Activated CD4-positive, CD25-positive, alpha-beta regulatory T cell treated with anti-CD3 and anti-CD28 coated beads, Interleukin-2, amount 50 U/mL, for 72 hours (primary cell): ENCODE results near the gene IGFN1.
A peak's percentile ranks its signal among the peaks of the same experiment; 100 is the strongest.
"Not testable (repeated sequence)": the region's sequence is repeated elsewhere in the genome, so short reads cannot be mapped to it uniquely, and the experiment has no call there.

ENCODE experiments used
- DNase-seq: peaks from one replicate; pipeline ENCODE4 v3.0.0; 2021

IGFN1 gene

DNA sequence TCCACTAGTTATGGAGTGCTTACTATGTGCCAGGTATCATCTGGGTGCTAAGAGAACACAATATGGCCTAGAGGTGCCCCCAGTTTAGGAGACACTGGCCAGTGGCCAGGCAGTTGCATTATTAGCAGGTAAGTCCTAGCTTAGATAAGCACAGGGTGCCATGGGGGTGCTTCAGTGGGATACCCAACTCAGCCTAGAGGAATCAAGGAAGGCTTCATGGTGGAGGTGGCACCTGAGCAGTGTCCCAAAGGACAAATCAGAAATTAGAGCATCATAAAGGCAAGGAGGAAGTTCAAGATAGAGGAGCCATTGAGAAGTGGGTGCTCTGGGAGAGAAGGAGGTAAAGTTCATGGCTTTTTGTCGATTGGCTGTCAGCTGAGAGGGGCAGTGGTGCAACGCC lies 60.8 kb downstream of the IGFN1 start:
- no peak for DNase-seq

DNA sequence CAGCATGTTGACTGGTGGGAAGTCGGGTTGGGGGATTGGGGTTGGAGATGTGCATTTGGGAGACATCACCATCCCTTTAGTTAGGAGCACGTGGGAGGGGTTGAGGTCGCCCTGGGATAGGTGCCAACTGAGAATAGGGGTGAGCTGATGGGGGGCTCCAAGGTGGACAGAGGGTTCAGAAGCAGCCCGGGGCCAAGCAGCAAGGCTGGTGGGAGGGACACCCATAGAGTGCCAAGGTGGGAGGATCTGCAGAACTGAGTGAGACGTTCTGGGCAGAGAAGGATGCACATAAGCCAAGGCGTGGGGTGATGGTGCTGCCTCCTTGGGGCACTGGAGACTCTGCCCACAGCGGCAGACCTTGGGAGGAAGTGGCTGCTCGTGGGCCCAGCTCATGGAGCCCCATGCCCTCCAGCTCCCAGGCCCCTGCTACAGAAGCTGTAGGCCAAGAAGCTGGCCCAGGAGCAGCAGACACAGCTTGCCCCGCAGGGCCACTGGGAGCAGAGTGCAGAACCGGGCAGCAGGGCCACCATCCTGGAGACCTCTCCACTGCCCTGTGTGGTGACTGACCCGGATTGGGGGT lies 61.3 kb downstream of the IGFN1 start:
- DNase-seq, result no peak

DNA sequence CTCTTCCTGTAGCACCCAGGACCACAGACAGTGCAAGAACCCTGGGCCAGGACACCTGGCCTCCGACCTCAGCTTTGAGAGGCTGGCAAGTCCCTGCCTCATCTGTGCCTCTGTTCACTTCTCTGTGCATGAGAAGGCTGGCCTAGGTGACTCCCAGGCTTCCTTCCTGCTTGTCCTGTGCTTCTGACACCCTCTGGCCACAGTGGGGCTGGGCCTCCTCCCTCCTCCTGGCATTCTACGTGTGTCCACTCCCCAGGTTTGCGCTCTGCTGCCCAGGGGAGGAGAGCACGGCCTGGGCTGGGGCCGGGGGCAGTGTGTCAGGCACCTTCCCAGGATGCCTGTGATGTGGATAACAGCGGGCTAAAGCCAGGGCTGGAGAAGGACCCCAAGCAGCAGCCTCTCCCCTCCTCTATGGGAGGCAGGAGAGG lies 62.3 kb downstream of the IGFN1 start:
- no peak for DNase-seq

DNA sequence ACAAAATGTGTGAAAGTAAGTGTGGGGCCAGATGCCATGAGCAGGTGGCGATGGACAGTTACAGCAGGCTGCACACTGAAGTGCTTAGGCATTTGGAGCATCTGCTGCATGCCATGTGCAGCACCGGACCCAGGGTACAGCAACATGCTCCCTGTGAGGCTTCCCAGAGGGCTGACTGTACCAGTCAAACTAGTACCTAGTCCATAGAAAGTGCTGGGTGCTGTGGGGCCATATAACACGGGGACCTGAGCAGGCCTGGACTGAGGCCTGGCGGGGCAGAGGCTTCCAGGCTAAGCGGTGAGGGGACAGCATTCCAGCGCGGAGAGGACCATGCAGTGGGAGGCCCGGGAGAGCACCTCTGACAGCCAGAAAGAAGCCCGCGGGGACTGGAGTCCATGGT lies 62.8 kb downstream of the IGFN1 start:
- no peak for DNase-seq

DNA sequence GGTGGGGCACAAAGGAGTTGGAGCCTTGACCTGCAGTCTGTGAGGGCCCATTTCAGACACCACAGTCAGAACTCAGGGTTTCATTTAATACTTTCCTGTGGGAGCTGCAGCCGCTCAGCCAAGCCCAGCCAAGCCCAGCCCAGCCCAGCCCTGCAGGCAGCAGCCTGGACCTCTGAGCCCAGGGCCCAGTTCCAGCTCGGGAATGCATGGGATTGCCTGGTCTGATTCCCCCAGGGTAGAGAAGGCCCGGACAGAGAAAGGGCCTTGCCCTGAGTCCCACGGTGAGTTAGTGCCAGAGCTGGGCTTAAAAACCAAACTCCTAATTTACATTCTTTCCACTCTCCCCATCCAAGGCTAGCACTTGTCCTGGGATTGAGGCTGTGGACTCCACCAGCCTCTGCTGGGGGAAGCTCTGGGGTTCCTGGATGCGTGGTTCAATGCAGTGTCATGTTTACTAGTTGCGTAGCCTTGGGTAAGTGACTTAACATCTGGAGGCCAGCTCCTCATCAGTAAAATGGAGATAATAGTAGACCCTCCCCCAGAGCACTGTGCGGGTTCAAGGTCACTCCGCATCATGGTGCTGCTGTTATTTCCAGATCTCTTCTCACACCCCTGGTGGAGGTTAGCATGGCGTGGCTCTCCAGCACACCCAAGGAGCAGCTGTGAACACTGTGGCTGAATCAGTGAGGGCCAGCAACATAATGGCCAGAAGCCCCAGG lies 63.4 kb downstream of the IGFN1 start:
- DNase-seq, result no peak

DNA sequence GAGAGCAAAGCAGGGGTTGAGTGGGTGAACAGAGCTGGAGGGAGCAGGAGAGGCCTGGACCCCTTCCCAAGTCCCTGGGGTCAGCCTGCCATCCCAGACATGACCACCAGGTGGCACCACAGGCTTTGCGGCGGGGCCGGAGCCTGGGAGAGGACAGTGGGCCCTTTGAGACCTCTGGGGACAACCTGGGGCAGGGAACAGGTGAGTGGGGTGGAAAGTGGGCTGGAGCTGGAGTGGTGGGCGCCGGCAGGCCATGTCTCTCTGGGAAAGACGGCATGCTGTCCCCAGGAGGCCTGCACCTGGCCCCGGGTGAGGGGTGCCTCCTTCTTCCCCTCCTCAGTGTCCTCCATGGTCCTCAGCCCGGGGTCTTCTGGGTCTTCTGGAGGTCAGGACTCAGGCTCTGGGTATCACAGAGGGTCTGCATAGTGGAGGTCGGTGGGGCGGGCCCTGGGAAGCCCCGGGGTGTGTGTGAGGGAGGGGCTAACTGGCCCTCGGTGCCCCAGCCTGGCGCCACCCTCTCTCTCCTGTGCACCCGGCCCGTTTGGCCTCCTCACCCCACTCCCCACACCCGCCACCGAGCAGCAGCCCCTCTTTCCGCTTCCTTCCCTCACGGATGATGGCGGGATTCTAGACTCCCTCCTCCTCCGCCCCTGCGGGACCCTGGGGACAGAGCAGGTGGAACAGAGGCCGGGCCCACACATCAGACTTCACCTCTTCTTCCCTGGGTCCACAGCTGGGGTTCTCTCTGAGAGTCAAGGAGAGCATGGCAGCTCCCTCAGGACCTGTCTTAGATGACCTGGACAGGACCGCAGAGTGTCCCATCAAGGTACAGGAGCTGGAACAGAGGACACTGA lies 64.2 kb downstream of the IGFN1 start:
- peak; percentile 79 for DNase-seq

DNA sequence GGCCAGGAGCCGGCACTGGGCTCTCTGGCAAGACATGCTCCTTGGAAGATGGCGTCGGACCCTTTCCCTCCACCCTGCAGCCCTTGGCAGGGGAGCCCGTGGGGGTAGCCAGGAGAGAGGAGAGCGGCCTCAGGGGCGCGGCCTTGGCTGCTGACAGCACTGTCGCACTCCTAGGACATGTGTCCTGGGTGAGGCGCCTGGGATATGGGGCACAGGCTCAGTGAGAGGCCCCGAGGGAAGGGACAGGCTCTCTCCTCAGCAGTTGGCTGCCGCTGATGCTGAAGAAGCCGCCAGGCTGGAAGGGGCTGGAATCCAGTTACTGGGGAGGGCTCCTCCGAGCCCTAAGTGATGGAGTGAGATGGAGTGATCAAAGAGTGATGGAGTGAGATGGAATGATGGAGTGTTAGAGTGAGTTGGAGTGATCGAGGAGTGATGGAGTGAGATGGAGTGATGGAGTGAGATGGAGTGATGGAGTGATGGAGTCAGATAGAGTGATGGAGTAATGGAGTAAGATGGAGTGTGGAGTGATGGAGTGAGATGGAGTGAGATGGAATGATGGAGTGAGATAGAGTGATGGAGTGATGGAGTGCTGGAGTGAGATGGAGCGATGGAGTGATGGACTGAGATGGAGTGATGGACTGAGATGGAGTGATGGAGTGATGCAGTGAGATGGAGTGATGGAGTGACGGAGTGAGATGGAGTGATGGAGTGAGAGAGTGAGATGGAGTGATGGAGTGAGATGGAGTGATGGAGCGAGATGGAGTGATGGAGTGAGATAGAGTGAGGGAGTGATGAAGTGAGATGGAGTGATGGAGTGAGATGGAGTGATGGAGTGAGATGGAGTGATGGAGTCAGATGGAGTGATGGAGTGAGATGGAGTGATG lies 65.1 kb downstream of the IGFN1 start:
- no peak for DNase-seq

DNA sequence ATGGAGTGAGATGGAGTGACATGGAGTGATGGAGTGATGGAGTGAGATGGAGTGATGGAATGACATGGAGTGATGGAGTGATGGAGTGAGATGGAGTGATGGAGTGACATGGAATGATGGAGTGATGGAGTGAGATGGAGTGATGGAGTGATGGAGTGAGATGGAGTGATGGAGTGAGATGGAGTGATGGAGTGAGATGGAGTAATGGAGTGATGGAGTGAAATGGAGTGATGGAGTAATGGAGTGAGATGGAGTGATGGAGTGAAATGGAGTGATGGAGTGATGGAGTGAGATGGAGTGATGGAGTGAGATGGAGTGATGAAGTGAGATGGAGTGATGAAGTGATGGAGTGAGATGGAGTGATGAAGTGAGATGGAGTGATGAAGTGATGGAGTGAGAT lies 67.5 kb downstream of the IGFN1 start:
- DNase-seq, result not testable (repeated sequence)

DNA sequence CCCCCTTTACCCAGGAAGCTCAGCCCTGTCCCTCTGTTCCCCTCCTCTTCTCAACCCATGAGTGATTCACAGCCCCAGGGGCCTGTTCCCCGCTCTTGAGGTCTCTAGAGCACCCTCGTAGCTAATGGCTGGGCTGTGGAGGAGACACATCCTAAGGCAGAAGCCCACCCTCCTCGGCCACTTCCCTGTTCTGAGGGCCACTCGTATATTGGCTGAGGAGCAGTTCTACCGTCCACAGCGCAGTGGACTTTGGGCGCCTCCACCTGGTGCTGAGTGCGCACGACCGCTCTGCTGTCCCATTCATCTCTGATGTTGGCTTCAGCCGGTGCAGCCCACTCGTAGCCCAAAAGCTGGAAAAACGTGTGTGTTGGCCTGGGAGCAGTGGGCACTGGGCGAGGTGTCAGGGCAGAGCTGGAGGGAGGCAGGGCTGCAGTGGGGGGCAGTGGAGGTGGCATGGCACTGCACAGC lies 68.2 kb downstream of the IGFN1 start:
- no peak for DNase-seq

DNA sequence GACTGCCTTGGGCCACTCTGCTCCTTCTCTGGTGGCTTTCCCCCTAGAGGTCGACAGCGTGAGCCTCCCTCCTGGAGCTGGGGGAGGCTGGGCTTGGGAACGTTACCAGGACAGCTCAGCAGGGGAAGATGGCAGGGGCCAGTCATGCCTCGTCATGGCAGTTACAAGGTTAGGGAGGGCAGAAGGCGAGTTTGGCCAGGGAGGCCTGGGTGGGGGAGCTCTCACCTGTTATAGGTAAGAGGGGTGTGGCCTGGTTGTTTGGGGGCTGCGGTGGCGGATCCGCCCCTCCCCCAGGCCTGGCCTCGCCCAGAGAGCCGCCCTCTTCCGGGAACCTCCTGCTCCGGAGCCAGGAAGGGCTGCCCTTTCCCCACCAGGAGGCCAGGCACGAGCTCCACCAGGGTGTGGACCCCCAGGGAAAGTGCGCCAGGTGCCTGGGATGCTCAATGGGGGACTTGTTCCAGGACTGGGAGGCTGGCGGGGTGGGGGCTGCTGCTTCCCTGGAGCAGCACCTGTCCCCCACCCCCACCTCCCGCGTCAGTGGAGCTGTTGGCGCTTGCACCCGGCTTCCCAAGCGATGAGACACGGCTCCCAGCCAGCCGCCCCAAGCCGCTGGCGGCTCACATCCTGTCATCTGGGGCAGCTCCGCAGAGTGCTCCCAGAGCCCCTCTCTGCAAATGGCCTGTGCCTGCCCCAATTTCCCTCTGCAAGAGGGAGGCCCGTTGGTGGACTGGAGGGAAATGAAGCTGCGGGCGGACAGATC lies 69.0 kb downstream of the IGFN1 start:
- DNase-seq, result no peak

DNA sequence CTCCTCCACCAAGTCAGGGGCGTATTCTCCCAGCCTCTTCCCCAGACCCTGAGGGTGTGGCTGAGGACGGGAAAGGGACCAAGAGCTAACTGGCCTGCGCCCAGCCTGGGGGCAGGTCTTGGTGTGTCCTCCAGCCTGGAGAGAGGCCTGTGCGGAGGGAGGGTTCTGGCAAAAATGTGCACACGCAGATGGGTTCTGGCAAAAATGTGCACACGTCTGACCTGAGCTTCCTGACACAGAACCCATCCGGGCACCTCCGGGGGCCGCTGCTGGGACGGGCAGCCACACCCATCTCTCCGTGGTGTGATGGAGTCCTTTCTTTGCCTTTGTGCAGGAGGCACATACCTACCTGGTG lies 69.6 kb downstream of the IGFN1 start:
- no peak for DNase-seq

DNA sequence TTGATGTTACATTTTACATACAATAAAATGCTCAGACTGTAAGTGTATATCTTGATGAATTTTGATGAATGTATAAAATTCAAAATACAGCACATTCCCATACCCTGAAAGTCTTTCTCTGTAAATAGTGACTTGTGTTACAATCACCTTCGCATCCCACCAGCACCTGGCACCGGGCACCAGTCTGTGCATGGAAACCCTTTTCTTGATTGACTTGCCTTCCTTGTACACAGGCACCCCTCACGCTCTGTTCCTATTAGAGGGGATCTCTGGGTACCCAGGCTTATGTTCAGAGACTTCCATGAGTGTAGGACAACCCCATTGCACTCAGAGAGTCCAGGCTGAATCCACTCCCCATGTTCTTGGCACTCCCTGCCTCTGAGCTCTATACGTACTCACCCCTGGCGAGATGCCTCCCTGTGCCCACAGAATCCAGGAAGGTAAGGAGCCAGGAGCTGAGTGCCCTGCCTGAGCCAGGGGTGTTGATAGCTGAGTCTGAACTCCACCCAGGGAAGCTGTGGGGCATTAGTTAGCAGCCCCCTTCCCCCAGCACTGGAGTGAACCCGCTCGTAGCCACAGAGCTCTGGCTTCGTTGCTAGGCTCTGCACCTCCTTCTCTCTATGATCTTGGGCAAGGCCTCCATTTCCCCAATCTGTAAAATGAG lies 70.2 kb downstream of the IGFN1 start:
- DNase-seq, result no peak

DNA sequence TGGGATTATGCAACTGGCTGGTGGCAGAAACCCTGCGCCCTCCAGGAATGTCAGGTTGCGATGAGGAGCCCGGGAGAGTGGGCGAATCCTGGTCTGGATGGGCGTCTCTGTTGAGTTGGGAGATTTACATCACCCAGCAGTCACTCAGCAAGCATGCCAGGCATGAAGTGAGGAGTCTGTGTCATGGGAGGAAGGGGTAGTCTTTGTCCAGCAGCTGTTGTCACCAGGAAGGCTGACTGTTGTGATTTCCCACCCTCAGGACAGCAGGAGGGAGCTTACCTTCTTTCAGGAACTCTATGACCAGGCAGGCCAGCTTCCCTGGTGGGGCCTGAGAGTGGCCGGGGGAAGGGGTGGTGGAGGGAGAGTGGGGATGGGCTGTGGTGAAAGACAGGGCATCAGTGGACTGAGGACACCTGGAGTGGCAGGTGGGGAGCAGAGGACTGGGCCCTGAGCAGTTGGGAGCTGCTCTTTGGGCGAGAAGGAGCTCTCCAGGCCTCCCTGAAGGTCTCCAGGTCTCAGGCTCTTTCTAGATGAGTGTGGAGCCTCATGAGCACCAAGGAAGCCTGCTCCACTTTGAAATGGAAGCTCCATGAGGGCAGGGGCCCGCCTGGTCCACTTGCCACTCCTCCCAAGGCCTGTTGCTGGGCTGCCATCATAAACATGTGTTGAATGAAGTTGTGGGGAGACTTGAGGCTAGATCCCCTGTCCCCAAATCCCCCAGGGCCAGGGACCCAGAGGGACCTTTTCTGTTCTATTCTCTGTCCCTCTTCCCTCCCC lies 71.3 kb downstream of the IGFN1 start:
- no peak for DNase-seq

DNA sequence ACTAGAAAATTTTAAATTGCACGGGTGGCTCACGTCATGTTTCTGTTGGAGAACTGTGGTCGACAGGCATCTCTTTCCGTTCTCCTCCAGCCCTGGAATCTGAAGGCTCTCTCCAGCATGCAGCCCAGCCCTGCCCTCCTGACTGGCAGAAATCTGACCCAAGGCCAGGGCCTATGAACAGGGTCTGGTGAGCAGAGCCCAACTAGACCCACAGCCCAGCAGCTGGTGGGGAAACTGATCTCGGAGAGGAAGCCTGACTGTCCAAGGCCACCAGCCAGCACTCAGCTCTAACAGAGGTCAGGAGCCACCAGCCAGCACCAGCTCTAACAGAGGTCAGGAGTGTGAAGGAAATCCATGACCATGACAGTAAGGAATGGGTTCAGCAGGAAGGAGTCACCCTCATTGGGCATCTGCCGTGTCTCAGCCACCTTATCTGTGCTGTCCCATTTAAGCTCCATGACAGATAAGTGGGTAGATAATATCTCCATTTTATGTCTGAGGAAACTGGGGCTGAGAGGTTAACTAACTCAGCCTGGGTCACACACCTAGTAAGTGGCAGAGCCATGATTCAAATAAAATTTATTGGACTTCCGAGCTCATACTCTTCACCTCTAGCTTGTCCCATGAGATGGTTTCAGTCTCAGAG lies 72.5 kb downstream of the IGFN1 start:
- DNase-seq, result no peak

DNA sequence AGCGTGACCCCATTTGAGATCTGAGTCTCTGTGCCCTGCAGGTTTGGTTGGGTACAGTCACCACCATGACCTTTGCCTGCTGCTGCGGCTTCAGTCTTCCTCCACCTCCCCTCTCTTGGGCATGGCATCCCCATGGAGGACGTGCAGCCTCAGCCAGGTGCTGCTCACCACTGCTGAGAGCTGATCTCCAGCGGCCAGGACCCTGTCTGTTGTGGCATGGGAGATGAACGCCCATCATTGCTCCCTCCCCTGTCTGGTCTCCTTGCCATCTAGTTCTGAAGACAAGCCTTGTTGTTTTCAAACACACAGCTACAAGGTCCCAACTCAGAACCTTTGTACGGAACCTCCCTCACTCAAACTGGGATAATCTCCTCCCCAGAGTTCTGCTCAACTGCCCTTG lies 73.4 kb downstream of the IGFN1 start:
- DNase-seq, result no peak

DNA sequence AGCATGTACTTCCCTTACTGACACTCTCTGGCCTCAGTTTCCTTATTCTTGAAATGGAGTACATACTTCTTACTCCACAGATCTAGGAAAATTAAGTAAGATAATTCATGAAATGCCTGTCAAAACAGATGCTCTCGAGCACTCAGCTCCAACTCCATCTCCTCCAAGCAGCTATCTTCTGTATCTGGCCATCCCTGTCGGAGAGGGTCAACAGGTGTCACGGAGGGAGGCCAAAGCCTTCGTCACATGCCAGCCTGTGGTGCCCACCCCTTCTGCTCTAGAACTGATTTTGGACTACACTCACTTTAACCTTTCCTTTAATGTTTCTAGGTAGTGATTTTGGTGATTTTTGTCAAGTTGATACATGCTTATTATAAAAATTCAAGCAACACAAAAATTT lies 73.9 kb downstream of the IGFN1 start:
- DNase-seq, result no peak

DNA sequence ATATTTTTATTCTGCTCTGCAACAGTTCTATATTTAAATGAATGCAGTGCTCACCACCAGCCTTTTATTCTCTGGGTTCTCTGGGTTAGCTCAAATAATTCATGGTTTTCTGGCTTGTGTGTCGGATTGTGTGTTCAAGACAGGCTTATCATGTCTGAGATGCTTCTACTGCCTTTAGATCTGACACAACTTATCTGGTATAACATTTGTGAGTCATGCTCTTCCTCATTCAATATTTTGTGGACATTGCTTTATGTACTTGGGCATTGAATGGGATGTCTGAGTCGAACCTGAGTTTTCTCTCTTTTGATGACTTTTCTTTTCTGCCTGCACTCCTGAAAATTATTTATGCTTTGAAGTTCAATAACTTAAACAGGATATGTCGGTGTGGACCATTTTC lies 75.1 kb downstream of the IGFN1 start:
- DNase-seq, result no peak

DNA sequence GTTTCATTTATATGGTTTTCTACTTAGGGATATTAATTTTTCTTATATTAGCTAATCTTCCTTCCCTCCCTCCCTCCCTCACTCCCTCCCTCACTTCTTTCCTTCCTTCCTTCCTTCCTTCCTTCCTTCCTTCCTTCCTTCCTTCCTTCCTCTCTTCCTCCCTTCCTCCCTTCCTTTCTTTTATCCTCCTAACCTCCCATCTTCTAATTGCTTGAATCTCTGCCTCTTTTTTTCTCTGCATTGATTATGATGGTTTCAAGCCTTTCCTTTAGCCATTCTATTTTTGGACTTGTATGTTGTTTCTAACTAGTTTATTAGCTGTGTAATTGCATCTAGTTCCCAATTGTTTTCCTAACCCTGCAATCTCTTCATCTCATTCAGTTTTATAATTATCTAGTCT lies 75.7 kb downstream of the IGFN1 start:
- no peak for DNase-seq

DNA sequence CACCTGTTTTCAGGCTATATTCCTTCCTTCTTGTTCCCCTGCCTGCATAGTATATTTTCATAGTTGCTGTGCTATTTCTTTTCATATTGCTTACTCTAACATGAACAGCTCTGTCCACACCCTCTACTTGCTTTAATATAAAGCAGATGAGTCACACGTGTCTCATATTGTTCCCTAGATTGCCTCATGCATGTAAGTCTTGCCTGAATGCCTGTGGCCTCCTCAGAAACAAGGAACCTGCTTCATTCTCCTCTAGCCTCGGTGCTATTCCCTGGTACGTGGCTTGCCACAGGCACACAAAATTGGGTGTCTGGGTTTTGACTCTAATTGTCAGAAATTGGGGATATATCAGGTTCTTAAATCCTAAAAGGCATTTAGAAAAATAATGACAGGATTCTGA lies 76.2 kb downstream of the IGFN1 start:
- no peak for DNase-seq

DNA sequence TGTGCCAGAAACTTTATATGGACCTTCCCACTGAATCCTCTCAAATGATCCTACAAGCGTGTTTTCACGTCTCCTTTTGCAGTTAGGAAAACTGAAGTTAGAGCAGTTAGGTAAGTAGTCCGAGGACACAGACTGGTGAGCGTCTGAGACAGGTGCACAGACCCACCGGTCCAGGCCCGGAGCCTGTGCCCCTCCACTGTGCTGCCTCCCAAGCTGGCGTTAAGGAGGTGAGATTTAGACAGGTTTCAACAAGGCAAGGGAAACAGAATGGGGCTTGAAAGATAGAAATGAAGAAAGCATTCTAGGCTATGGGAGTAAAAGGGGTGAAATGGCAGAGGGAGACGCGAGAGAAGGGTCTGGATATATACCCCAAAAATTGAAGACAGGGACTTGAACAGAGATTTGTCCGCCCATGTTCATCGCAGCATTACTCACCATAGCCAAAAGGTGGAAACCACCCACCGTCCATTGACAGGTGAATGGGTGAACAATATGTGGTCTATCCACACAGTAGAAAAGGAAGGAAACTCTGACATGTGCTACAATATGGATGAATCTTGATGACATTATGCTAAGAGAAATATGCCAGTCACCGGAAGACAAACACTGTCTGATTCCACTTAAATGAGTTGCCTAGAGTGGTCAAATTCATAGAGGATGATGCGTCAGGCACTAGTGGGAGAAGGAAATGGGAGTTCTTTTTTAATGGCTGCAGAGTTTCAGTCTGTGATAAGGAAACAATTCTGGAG lies 77.0 kb downstream of the IGFN1 start:
- peak; percentile 5 for DNase-seq
